ENCODE results near the gene SENP3. TPM values are rescaled to one million over a fixed set of nuclear protein-coding genes. Genes with fewer than 3 reads are reported as not detected.

SENP3 gene
- total RNA-seq, 1 donor from 2014 or later: 87.0 TPM

- peaks cover 70% of the 10 kb centered on the region for H3K36me3 ChIP-seq
- H3K27ac ChIP-seq: peak overlapping the region; percentile 49
- H3K4me1 ChIP-seq: peaks cover 30% of the 10 kb centered on the region
- peak; percentile 85 for TF ChIP-seq CTCF (IDR thresholded peaks at IDR 0.05)
- H3K27me3 ChIP-seq (ENCODE audit: low read depth): no peaks in the 10 kb centered on the region
- intact Hi-C loops (cut with DNase I): no loop called here
- DNase-seq: peak; percentile 90
- peak; percentile 85 to 87 for ATAC-seq
- peak overlapping the region; percentile 40 for H3K4me3 ChIP-seq
- no peaks in the 10 kb centered on the region for H3K9me3 ChIP-seq
Measured at GRCh38 chr17:7589204-7589868, 27.6 kb downstream of the SENP3 start.

DNA sequence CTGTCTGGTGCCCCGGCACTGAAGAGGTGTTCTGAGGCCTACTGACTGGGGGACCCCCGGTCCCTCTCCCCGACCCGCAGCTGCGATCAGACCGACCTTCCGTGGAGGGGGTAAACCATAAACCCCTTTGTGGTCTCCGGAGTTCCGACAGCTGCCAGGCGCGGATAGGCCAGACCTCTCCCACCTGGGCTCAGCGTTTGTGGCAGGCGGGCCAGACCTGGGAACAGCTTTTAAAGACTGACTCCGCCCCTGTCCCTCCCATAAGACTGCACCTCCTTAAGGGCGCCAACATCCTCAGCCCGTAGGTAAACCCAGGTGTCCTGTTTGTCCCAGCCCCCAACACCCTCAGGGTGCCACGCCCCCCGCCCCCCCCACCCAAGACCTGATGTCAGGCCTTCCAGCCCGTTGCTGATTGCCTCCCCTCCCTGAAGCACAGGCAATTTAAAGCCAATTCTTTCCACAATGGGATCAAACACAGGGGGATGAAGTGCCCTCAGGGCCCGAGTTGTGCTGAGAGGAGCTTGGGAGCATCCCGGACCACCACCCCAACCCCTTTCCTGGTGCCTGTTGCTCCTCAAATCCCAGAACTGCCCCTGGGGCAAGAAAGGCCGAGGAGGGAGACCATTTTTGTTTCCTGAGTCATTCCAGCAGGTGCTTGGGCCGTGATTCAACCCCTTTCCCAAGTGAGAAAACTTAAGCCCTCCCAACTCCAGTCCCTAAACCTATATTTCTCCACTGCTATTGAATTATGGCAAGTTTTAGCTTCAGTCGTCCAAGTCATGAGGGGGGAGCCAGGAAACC, 28.4 kb downstream of the SENP3 start, which contains the start of gene SOX15:
Gene SOX15, minus strand, starts transcription at position 204 of the 801 bp plus-strand sequence. CDS start 418 bp downstream, outside the sequence.
- no peak for TF ChIP-seq CTCF (IDR thresholded peaks at IDR 0.05)
- H3K36me3 ChIP-seq: peaks cover 78% of the 10 kb centered on the region
- H3K4me1 ChIP-seq: peaks cover 23% of the 10 kb centered on the region
- H3K27me3 ChIP-seq (ENCODE audit: low read depth): no peaks in the 10 kb centered on the region
- peak within 1 kb of the TSS; percentile 49 for H3K27ac ChIP-seq
- DNase-seq: no peak
- intact Hi-C loops (cut with DNase I): no loop called here
- H3K9me3 ChIP-seq: no peaks in the 10 kb centered on the region
- ATAC-seq: peak in 1 of 2 donors; percentile 2
- H3K4me3 ChIP-seq: peak within 1 kb of the TSS; percentile 40

DNA sequence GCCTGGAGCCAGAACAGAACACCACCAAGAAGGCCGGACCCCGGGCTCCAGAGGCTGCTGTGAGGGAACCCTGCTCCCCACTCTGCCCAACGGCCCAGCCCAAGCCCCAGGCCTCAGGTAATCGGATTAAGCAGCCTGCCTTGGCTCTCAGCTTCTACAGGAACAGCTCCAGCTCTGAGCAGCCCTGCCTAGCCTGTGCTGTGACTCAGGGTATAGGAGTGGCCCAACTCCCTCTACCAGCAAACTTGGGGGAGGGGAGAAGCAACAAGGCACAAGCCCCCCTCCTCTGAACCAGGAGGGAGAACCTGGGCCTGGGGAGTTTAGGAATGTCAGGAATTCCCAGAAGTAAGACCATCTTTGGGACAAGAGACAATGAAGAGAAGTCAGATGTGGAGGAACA, 29.0 kb downstream of the SENP3 start:
- no peak for ATAC-seq
- Histone ChIP-seq H3K36me3 (peaks cover 84% of the 10 kb centered on the region), H3K4me1 (peaks cover 21% of the 10 kb centered on the region), H3K9me3 (no peaks in the 10 kb centered on the region), H3K4me3 (no peak overlapping the region), H3K27ac (no peak overlapping the region), H3K27me3 (ENCODE audit: low read depth) (no peaks in the 10 kb centered on the region)
- DNase-seq: no peak
- intact Hi-C loops (cut with DNase I): no loop called here
- no peak for TF ChIP-seq CTCF (IDR thresholded peaks at IDR 0.05)

GRCh38 chr17:7591596-7591995, 29.9 kb downstream of the SENP3 start:
- no peak for ATAC-seq
- Histone ChIP-seq H3K4me3 (no peak overlapping the region), H3K27ac (no peak overlapping the region), H3K9me3 (no peaks in the 10 kb centered on the region), H3K36me3 (peaks cover 90% of the 10 kb centered on the region), H3K27me3 (ENCODE audit: low read depth) (no peaks in the 10 kb centered on the region), H3K4me1 (peaks cover 21% of the 10 kb centered on the region)
- intact Hi-C loops (cut with DNase I): no loop called here
- no peak for TF ChIP-seq CTCF (IDR thresholded peaks at IDR 0.05)
- DNase-seq: no peak

- Histone ChIP-seq H3K27ac (no peak overlapping the region), H3K36me3 (peaks cover 90% of the 10 kb centered on the region), H3K4me1 (peaks cover 21% of the 10 kb centered on the region), H3K4me3 (no peak overlapping the region), H3K27me3 (ENCODE audit: low read depth) (no peaks in the 10 kb centered on the region), H3K9me3 (no peaks in the 10 kb centered on the region)
- TF ChIP-seq CTCF (IDR thresholded peaks at IDR 0.05): no peak
- ATAC-seq: no peak
- intact Hi-C loops (cut with DNase I): no loop called here
- DNase-seq: no peak
Measured at GRCh38 chr17:7592422-7593021, 30.8 kb downstream of the SENP3 start.

All from lower lobe of right lung (tissue), 2 donors.